Measurements from ENCODE around the gene UTP25.

The UTP25 gene

GRCh38 chr1:209863766-209864485 is 36.2 kb downstream of the UTP25 start:
- no peak for DNase-seq (ENCODE audit: low read depth, low spot score)
- H3K9ac ChIP-seq (ENCODE audit: insufficient read length, low read depth), result no peak overlapping the region
- H3K27me3 ChIP-seq (ENCODE audit: insufficient read depth, insufficient read length), result no peaks in the 10 kb centered on the region
- peaks cover 14% of the 10 kb centered on the region; the same call in 1 of the 2 replicates for H3K9me3 ChIP-seq (ENCODE audit: insufficient read depth, low read length)
- TF ChIP-seq ZNF274 (IDR thresholded peaks at IDR 0.05; ENCODE audit: low read depth, low read length) (no peak), YY1 (IDR thresholded peaks at IDR 0.05; ENCODE audit: insufficient read depth, insufficient read length) (no peak), SUZ12 (IDR thresholded peaks at IDR 0.05; ENCODE audit: extremely low read depth, insufficient read depth, insufficient read length) (no peak)
- H3K36me3 ChIP-seq (ENCODE audit: insufficient read depth, insufficient read length, low read length), result no peaks in the 10 kb centered on the region
- H3K4me3 ChIP-seq (ENCODE audit: insufficient read length, low read depth), result no peak overlapping the region
- H3K4me1 ChIP-seq (ENCODE audit: insufficient read depth, insufficient read length), result peaks cover 13% of the 10 kb centered on the region

GRCh38 chr1:209866201-209866600 is 38.4 kb downstream of the UTP25 start:
- Histone ChIP-seq H3K4me3 (ENCODE audit: insufficient read length, low read depth) (no peak overlapping the region), H3K9ac (ENCODE audit: insufficient read length, low read depth) (no peak overlapping the region), H3K36me3 (ENCODE audit: insufficient read depth, insufficient read length, low read length) (no peaks in the 10 kb centered on the region), H3K4me1 (ENCODE audit: insufficient read depth, insufficient read length) (peaks cover 13% of the 10 kb centered on the region), H3K9me3 (ENCODE audit: insufficient read depth, low read length) (peaks cover 14% of the 10 kb centered on the region; the same call in 1 of the 2 replicates), H3K27me3 (ENCODE audit: insufficient read depth, insufficient read length) (no peaks in the 10 kb centered on the region)
- DNase-seq (ENCODE audit: low read depth, low spot score), result no peak
- TF ChIP-seq SUZ12 (IDR thresholded peaks at IDR 0.05; ENCODE audit: extremely low read depth, insufficient read depth, insufficient read length) (no peak), ZNF274 (IDR thresholded peaks at IDR 0.05; ENCODE audit: low read depth, low read length) (no peak), YY1 (IDR thresholded peaks at IDR 0.05; ENCODE audit: insufficient read depth, insufficient read length) (no peak)

GRCh38 chr1:209869291-209870149 is 41.7 kb downstream of the UTP25 start:
- Histone ChIP-seq H3K36me3 (ENCODE audit: insufficient read depth, insufficient read length, low read length) (no peaks in the 10 kb centered on the region), H3K27me3 (ENCODE audit: insufficient read depth, insufficient read length) (no peaks in the 10 kb centered on the region), H3K9ac (ENCODE audit: insufficient read length, low read depth) (no peak overlapping the region), H3K4me3 (ENCODE audit: insufficient read length, low read depth) (no peak overlapping the region), H3K4me1 (ENCODE audit: insufficient read depth, insufficient read length) (no peaks in the 10 kb centered on the region), H3K9me3 (ENCODE audit: insufficient read depth, low read length) (peaks cover 14% of the 10 kb centered on the region; the same call in 1 of the 2 replicates)
- TF ChIP-seq SUZ12 (IDR thresholded peaks at IDR 0.05; ENCODE audit: extremely low read depth, insufficient read depth, insufficient read length), result no peak
- no peak for TF ChIP-seq YY1 (IDR thresholded peaks at IDR 0.05; ENCODE audit: insufficient read depth, insufficient read length)
- TF ChIP-seq ZNF274 (IDR thresholded peaks at IDR 0.05; ENCODE audit: low read depth, low read length), result no peak
- no peak for DNase-seq (ENCODE audit: low read depth, low spot score)

DNA sequence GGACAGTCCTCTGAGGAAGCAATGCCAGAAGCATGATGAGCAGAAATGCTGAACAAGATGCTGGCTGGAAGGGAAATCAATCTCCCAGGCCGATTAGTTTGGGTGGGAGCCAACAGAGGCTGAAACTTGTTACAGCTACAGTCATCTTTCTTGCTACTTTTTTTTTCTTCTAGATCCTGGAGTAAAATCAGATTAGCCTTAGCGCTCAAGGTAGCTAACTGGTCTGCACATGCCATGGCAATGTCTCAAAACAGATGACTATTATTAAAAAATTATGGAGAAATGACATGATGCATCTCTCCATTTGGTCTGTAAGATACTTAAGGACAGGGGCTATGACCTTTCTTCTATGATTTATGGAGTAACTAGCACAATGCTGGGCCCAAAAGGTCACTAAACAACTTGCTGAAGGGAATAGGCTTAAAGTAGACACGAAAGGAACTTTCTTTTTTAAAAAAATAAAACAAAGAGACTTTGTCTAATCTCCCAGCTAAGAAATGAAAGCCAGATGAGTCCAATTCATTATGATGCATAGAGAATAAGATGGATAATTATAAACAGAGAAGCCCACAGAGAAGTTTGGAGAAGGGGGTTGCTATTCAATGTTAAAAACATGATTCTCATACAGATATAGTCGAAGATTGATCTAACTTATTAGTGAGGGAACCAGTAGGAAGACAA is 42.5 kb downstream of the UTP25 start:
- Histone ChIP-seq H3K27me3 (ENCODE audit: insufficient read depth, insufficient read length) (no peaks in the 10 kb centered on the region), H3K36me3 (ENCODE audit: insufficient read depth, insufficient read length, low read length) (no peaks in the 10 kb centered on the region), H3K4me1 (ENCODE audit: insufficient read depth, insufficient read length) (no peaks in the 10 kb centered on the region), H3K9ac (ENCODE audit: insufficient read length, low read depth) (no peak overlapping the region), H3K4me3 (ENCODE audit: insufficient read length, low read depth) (no peak overlapping the region), H3K9me3 (ENCODE audit: insufficient read depth, low read length) (peaks cover 14% of the 10 kb centered on the region; the same call in 1 of the 2 replicates)
- TF ChIP-seq ZNF274 (IDR thresholded peaks at IDR 0.05; ENCODE audit: low read depth, low read length), result no peak
- no peak for TF ChIP-seq SUZ12 (IDR thresholded peaks at IDR 0.05; ENCODE audit: extremely low read depth, insufficient read depth, insufficient read length)
- no peak for TF ChIP-seq YY1 (IDR thresholded peaks at IDR 0.05; ENCODE audit: insufficient read depth, insufficient read length)
- no peak for DNase-seq (ENCODE audit: low read depth, low spot score)

GRCh38 chr1:209871006-209871405 is 43.2 kb downstream of the UTP25 start:
- Histone ChIP-seq H3K9ac (ENCODE audit: insufficient read length, low read depth) (no peak overlapping the region), H3K4me1 (ENCODE audit: insufficient read depth, insufficient read length) (no peaks in the 10 kb centered on the region), H3K9me3 (ENCODE audit: insufficient read depth, low read length) (peaks cover 14% of the 10 kb centered on the region; the same call in 1 of the 2 replicates), H3K36me3 (ENCODE audit: insufficient read depth, insufficient read length, low read length) (no peaks in the 10 kb centered on the region), H3K27me3 (ENCODE audit: insufficient read depth, insufficient read length) (no peaks in the 10 kb centered on the region), H3K4me3 (ENCODE audit: insufficient read length, low read depth) (no peak overlapping the region)
- no peak for DNase-seq (ENCODE audit: low read depth, low spot score)
- TF ChIP-seq ZNF274 (IDR thresholded peaks at IDR 0.05; ENCODE audit: low read depth, low read length), result no peak

DNA sequence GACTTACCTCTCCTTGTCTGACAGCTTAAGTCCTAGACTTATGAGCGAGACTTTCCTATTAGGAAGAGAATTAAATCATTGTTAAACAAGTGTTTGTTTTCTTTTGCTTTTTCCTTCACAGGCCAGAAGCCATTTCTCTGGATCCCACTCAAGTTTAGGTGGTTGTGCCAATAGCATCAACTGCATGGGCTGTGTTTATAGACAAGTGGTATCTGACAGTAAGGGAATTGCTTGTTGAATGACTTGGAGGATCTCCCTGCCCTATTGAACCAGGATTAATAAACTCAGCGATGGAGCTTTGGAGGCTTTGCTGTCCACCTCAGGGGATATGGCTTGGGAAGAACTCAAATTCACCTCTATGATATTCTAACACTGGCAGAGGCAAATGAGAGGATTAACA is 43.7 kb downstream of the UTP25 start:
- Histone ChIP-seq H3K4me1 (ENCODE audit: insufficient read depth, insufficient read length) (no peaks in the 10 kb centered on the region), H3K27me3 (ENCODE audit: insufficient read depth, insufficient read length) (no peaks in the 10 kb centered on the region), H3K36me3 (ENCODE audit: insufficient read depth, insufficient read length, low read length) (no peaks in the 10 kb centered on the region), H3K9ac (ENCODE audit: insufficient read length, low read depth) (no peak overlapping the region), H3K4me3 (ENCODE audit: insufficient read length, low read depth) (no peak overlapping the region), H3K9me3 (ENCODE audit: insufficient read depth, low read length) (peaks cover 10% of the 10 kb centered on the region; the same call in 1 of the 2 replicates)
- TF ChIP-seq SUZ12 (IDR thresholded peaks at IDR 0.05; ENCODE audit: extremely low read depth, insufficient read depth, insufficient read length) (no peak), YY1 (IDR thresholded peaks at IDR 0.05; ENCODE audit: insufficient read depth, insufficient read length) (no peak), ZNF274 (IDR thresholded peaks at IDR 0.05; ENCODE audit: low read depth, low read length) (no peak)
- no peak for DNase-seq (ENCODE audit: low read depth, low spot score)

Data from NT2/D1 (cell line).